HG02588 (cell line): ENCODE data around the gene PLA2G2D.

Experiments
- ATAC-seq: cut with Tn5 transposase; IDR thresholded peaks from one replicate; pipeline ENCODE4 v1.9.1; 2021; ENCODE audit warnings: mild to moderate bottlenecking, moderate library complexity; ENCODE audit not compliant: unreplicated experiment

PLA2G2D gene

GRCh38 chr1:20090119-20090518 is 29.2 kb downstream of the PLA2G2D start:
- no peak for ATAC-seq

GRCh38 chr1:20089328-20090077 is 29.8 kb downstream of the PLA2G2D start:
- no peak for ATAC-seq

GRCh38 chr1:20087668-20088067 is 31.7 kb downstream of the PLA2G2D start:
- no peak for ATAC-seq

- ATAC-seq = no peak
Observed at GRCh38 chr1:20086800-20087199, 32.5 kb downstream of the PLA2G2D start.

- ATAC-seq = no peak
Observed at GRCh38 chr1:20083178-20083944, 36.0 kb downstream of the PLA2G2D start.

GRCh38 chr1:20082772-20083171 is 36.6 kb downstream of the PLA2G2D start:
- ATAC-seq = no peak

- no peak for ATAC-seq
Observed at GRCh38 chr1:20081353-20081810, 38.0 kb downstream of the PLA2G2D start.

- no peak for ATAC-seq
Observed at GRCh38 chr1:20080441-20081352, 38.6 kb downstream of the PLA2G2D start.

- ATAC-seq = no peak
Observed at GRCh38 chr1:20079661-20080305, 39.6 kb downstream of the PLA2G2D start.

GRCh38 chr1:20078711-20079110 is 40.6 kb downstream of the PLA2G2D start:
- no peak for ATAC-seq

- peak; percentile 48 for ATAC-seq
Observed at GRCh38 chr1:20078171-20078651, 41.1 kb downstream of the PLA2G2D start.

GRCh38 chr1:20076710-20077461 is 42.5 kb downstream of the PLA2G2D start:
- no peak for ATAC-seq

GRCh38 chr1:20076223-20076622 is 43.1 kb downstream of the PLA2G2D start:
- no peak for ATAC-seq

- no peak for ATAC-seq
Observed at GRCh38 chr1:20075345-20075744, 44.0 kb downstream of the PLA2G2D start.

- ATAC-seq = no peak
Observed at GRCh38 chr1:20074725-20075171, 44.6 kb downstream of the PLA2G2D start.

GRCh38 chr1:20074055-20074724 is 45.1 kb downstream of the PLA2G2D start:
- ATAC-seq = no peak

GRCh38 chr1:20073256-20073655 is 46.1 kb downstream of the PLA2G2D start:
- ATAC-seq = no peak

- no peak for ATAC-seq
Observed at GRCh38 chr1:20072771-20073170, 46.6 kb downstream of the PLA2G2D start.

- ATAC-seq = no peak
Observed at GRCh38 chr1:20071416-20071815, 47.9 kb downstream of the PLA2G2D start.
